Activated CD8-positive, alpha-beta memory T cell treated with anti-CD3 and anti-CD28 coated beads, Interleukin-2, amount 50 U/mL, for 1 hour (primary cell): ENCODE data around the gene PRRC2C.
"Not testable (repeated sequence)": the region's sequence is repeated elsewhere in the genome, so short reads cannot be mapped to it uniquely, and the experiment has no call there.

Experiments used
- DNase-seq: peaks from one replicate; pipeline ENCODE4 v3.0.0-alpha.2; 2020; ENCODE audit errors: extremely low read depth

The PRRC2C gene

GRCh38 chr1:171500304-171500703 is 15.0 kb downstream of the PRRC2C start:
- no peak for DNase-seq

GRCh38 chr1:171500803-171501202 is 15.5 kb downstream of the PRRC2C start:
- DNase-seq, result no peak

DNA sequence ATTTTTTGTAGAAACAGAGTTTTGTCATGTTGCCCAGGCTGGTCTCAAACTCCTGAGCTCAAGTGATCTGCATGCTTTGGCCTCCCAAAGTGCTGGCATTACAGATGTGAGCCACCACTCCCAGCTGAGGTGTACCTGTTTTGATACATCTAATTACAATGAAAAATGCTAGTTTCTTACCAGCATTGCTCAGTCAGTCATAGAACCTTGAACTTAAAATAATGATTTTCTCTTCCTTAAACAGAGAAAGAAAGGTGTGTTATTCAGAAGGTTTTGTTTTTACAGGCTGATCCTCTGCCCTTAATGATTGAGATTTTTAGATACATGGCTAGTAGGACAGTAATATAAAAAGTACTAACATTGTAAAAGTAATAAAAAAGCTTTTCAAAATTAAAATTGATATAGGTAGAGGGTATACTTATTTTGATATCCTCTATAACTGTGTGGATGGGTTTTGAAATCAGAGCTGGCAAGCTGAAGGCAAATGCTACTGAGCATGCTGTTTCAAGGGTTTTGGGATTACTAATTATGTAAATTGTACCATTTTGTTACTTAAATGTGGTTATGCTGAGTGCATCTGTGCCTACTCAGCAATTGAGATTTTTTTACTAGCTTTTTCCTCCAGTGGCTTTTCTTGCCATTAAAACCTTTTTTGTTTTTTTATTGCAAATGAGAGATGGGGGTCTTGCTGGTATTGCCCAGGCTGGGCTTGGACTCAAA is 16.1 kb downstream of the PRRC2C start:
- DNase-seq, result no peak

DNA sequence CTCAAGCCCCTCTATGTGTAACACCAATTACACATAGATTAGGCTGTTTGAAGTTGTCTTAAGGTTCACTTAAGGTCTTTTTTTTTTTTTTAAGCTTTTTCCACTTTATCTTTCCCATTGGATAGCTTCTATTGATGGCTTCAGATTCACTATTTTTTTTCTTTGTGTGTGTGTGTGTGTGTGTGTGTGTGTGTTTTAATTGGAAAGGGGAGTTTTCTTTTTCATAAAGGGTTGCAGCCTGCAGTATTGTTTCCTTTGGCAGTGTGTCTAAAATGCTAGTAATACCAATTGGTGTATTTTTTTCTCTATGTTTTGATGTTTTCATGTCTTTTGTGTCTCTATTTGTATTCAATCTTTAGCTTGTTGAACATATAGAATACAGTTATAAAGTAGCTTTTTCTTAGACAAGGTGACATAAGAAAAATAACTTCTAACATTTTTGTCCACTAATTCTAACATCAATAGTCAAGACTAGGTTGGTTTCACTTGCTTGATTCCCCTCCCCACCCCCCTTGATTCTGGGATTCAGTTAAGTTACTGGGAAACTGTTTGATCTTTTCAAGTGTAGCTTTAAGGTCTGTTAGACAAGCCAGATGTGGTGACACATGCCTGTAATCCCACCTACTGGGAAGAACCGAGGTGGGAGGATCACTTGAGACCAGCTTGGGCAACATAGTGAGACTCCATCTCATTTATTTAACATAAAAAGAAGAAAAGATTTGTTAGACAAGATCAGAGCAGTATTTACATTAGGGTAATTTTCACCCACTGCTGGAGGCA is 21.4 kb downstream of the PRRC2C start:
- DNase-seq, result no peak

- no peak for DNase-seq
These were observed 22.1 kb downstream of the PRRC2C start for GRCh38 chr1:171507435-171507834.

DNA sequence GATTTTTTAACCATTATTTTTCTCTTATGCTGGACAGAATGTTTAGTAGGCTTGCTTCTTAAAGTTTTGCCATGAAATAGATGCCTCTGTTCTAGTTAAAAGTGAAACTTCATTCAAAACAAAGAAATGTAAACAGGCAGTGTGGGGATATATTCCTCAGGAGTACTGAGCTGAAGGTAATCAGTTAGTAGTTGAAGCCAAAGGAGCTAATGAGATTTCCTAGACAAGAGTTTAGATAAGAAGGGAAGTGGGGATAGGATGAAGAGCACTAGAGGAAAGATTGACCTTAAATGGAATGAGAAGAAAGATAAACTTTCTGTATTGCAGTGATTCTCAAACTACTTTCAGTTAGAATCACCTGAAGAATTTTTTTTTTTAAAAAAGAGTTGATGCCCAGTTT is 23.9 kb downstream of the PRRC2C start:
- DNase-seq, result no peak

DNA sequence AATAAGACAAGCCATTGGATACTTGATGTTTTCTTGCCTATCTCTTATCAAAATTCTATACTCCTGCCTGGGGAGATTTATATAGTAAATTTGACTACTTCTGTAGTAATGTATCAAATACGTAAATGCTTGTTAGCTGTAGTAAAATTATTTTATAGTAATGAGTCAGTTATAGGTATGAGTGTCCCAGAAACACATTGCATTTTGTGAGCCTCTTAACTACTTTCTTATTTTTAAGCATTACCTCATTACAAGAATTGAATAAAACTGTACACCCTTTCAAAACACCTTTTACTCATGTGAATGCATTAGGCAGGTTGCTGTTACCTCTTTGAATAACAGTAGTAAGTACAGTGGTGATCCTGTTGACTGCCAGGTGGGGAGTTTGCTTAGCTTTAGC is 28.4 kb downstream of the PRRC2C start:
- no peak for DNase-seq

- no peak for DNase-seq
These were observed 30.0 kb downstream of the PRRC2C start for GRCh38 chr1:171515299-171515698.

- DNase-seq, result no peak
These were observed 30.4 kb downstream of the PRRC2C start for GRCh38 chr1:171515741-171516140.

DNA sequence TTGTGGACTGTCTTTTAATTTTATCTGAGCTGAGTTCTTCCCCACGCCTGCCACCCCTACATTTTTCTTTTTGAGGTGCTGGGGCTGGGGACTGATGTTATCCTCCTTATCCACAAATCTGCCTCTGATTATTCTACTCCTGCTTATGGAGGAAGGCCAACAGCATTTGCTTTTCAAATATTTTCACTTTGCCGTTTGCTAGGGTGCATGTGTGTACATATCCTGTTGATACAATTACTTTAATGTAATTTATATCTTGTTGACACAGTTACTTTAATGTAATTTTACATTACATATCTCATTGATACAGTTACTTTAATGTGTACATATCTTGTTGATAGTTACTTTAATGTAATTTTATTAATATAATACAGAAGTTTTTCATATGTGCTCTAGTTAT is 36.2 kb downstream of the PRRC2C start:
- no peak for DNase-seq

GRCh38 chr1:171530676-171531075 is 45.3 kb downstream of the PRRC2C start:
- DNase-seq, result no peak

- DNase-seq, result no peak
These were observed 47.2 kb downstream of the PRRC2C start for GRCh38 chr1:171532520-171532919.

GRCh38 chr1:171545523-171545922 is 60.2 kb downstream of the PRRC2C start:
- no peak for DNase-seq

DNA sequence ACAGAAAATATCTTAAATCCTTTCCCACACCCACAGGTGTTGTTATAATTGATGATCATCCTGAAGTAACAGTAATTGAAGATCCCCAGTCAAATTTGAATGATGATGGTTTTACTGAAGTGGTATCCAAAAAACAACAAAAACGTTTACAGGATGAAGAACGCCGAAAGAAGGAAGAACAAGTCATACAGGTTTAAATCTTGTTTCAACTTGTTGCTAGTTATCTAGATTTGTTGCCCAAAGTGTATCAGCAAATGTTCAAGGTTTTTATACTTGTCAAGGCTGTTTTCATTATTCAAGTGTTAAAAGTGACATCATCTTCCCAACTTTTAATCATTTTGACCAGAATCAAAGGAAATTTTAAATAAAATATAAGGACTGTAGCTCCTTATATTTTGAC is 64.7 kb downstream of the PRRC2C start:
- DNase-seq, result no peak

DNA sequence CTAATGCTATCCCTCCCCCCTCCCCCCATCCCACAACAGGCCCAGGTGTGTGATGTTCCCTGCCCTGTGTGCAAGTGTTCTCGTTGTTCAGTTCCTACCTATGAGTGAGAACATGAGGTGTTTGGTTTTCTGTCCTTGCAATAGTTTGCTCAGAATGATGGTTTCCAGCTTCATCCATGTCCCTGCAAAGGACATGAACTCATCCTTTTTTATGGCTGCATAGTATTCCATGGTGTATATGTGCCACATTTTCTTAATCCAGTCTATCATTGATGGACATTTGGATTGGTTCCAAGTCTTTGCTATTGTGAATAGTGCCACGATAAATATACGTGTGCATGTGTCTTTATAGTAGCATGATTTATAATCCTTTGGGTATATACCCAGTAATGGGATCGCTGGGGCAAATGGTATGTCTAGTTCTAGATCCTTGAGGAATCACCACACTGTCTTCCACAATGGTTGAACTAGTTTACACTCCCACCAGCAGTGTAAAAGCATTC is 65.3 kb downstream of the PRRC2C start:
- not testable (repeated sequence) for DNase-seq

DNA sequence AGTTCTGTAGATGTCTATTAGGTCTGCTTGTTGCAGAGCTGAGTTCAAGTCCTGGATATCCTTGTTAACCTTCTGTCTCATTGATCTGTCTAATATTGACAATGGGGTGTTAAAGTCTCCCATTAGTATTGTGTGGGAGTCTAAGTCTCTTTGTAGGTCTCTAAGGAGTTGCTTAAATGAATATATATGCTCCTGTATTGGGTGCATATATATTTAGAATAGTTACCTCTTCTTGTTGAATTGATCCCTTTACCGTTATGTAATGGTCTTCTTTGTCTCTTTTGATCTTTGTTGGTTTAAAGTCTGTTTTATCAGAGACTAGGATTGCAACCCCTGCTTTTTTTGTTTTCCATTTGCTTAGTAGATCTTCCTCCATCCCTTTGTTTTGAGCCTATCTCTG is 68.6 kb downstream of the PRRC2C start:
- not testable (repeated sequence) for DNase-seq

DNA sequence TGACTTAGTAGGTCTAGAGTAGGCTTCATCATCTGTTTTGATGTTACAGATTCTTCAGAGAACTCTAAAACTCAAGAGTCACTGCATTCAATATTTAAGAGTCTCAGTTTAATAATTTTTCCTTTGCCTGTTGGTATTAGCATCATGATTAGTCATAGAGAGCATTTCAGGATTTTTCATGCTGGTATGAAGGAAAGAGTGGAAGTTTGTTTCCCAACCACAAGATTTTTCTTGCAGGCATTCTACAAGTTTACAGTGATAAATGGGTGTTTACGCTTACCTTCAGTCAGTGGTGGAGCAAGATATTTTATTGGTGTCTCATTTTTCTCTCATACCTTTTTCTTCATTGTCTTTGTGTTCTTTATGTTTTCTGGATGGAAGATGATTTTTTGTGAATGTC is 78.3 kb downstream of the PRRC2C start:
- no peak for DNase-seq

DNA sequence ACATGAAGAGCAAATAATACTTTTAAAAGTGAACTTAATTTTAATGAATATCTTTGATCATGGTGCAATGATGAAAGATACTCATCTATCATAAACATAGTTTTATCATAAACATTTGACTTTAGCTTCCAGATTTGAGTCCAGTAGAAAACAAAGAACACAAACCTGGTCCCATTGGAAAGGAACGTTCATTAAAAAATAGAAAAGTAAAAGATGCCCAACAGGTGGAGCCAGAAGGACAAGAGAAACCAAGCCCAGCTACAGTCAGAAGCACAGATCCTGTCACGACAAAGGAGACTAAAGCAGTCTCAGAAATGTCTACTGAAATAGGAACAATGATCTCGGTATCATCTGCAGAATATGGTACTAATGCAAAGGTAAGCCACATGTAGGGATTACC is 81.1 kb downstream of the PRRC2C start:
- no peak for DNase-seq

GRCh38 chr1:171570295-171570694 is 85.0 kb downstream of the PRRC2C start:
- DNase-seq, result no peak

DNA sequence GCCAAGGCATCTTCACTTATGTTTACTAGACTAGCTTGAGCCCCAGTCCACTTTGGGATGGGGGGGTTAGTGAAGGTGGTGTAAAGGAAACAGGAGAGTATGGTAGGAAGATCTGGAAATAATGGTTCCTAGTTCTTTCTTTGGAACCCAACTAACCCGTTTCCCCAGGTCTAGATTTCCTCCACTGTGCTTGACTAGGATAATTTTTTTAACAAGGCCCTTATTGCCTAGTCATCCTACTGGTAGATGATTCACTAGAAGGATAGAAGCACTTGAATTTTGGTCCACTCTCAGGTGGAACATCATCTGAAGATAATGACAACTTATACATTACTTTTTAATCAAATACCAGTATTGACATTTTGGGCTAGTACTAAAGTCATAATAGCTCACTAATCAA is 90.8 kb downstream of the PRRC2C start:
- no peak for DNase-seq

- no peak for DNase-seq
These were observed 95.9 kb downstream of the PRRC2C start for GRCh38 chr1:171581226-171581625.

DNA sequence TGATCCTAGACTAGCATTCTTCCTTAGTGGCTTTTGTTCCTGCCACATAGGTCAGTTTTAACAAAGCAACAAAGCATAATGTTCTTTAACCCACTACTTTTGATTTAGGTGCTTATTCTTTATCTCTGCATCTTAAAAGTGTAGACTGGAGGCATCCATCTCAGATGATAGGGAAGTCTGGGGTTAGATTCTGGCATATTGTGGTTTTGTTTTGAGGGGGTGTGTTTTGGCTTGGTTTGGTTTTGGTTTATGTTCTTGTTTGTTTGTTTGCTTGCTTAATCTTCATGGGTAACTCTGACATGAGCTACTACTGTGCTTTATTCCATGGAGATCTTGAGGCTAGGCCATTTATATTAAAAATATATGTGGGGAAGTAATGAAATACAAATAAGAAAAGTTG is 96.4 kb downstream of the PRRC2C start:
- DNase-seq, result no peak

DNA sequence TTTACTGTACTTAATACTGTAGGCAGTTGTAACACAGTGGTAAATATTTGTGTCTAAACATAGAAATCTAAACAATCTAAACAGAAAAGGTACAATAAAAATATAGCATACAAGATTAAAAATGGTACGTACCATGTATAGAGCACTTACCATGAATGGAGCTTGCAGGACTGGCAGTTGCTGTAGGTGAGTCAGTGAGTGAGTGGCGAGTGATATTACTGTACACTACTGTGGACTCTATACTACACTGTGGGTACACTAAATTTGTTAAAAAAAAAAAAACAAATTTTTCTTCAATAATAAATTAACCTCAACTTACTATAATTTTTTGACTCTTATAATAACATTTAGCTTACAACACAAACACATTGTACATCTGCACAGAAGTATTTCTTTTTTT is 97.3 kb downstream of the PRRC2C start:
- no peak for DNase-seq
